Upper lobe of left lung (tissue), 6 donors: ENCODE results near the gene ADNP. TPM values are rescaled to one million over a fixed set of nuclear protein-coding genes. Genes with fewer than 3 reads are reported as not detected.
A peak's percentile ranks its signal among the peaks of the same experiment; 100 is the strongest.

Experiments used
- ATAC-seq, 2 donors: fragments of 200-7000 bp; cut with Tn5 transposase; one replicate each; pipeline ENCODE4 v1.9.1; 2022; ENCODE audit warnings: mild to moderate bottlenecking in 2 of 2, moderate library complexity in 2 of 2; ENCODE audit not compliant: low FRiP score in 2 of 2
- DNase-seq, 2 donors: peaks; one replicate each; pipeline ENCODE4 v3.0.0-alpha.2; 2019 to 2020
- H3K27ac ChIP-seq, 4 donors: fragments of 200-600 bp; sonication (generic); one replicate each; pipeline ENCODE4 v1.5.1; 2016 to 2019
- H3K27me3 ChIP-seq, 4 donors: fragments of 200-600 bp; sonication (generic); one replicate each; pipeline ENCODE4 v1.5.1; 2017 to 2019
- H3K36me3 ChIP-seq, 4 donors: fragments of 200-600 bp; sonication (generic); one replicate each; pipeline ENCODE4 v1.5.1; 2016 to 2019
- H3K4me1 ChIP-seq, 4 donors: fragments of 200-600 bp; sonication (generic); one replicate each; pipeline ENCODE4 v1.5.1; 2018 to 2019
- H3K4me3 ChIP-seq, 4 donors: fragments of 200-600 bp; sonication (generic); one replicate each; pipeline ENCODE4 v1.5.1; 2017 to 2019; ENCODE audit warnings: mild to moderate bottlenecking in 2 of 4, moderate library complexity in 1 of 4
- H3K9me3 ChIP-seq, 4 donors: fragments of 200-600 bp; sonication (generic); one replicate each; pipeline ENCODE4 v1.5.1; 2018 to 2019
- CTCF ChIP-seq, 6 experiments: fragments of 450-650 bp in 4 of 6; fragments of 200-600 bp in 2 of 6; sonication (generic) in 2 of 6; IDR thresholded peaks; one replicate each; pipeline ENCODE4 v1.5.1; 2016 to 2019; ENCODE audit warnings: antibody characterized with exemption in 6 of 6
- EP300 ChIP-seq, 4 donors: sonication (generic); formaldehyde crosslinking; IDR thresholded peaks; one replicate each; pipeline ENCODE4 v1.5.1; 2017; ENCODE audit warnings: antibody characterized with exemption in 4 of 4, control low read depth in 2 of 4
- POLR2A ChIP-seq, 4 donors: fragments of 450-650 bp; IDR thresholded peaks; one replicate each; pipeline ENCODE4 v1.5.1; 2016 to 2017; ENCODE audit warnings: antibody characterized with exemption in 4 of 4, mild to moderate bottlenecking in 2 of 4
- POLR2AphosphoS5 ChIP-seq, 2 donors: sonication (generic); formaldehyde crosslinking; IDR thresholded peaks; one replicate each; pipeline ENCODE4 v1.5.1; 2017; ENCODE audit warnings: antibody characterized with exemption in 2 of 2
- WGBS, 2 donors: methylation state at CpG; one replicate each; pipeline ENCODE4 v1.1.5; 2017 to 2018; 5-methylcytosine and 5-hydroxymethylcytosine counted together
- total RNA-seq, 6 donors: library from RNA; depleted of rRNA in 4 of 6; stranded (reverse); fragments of >200 nt in 4 of 6; gene quantifications; one replicate each; pipeline versions ENCODE4 v1.1.0 to v1.2.1, GENCODE V29; 2016 to 2021
- donor health status: DM: no; HTN: no; CAD: no; lungs with moderate emphysema.
- donor health status: DM: no; HTN: yes; CAD: no; lungs with severe emphysema.

The ADNP gene
- total RNA-seq, 6 donors from 2014 or later, result 27.3 to 72.6 (median 45.0) TPM

GRCh38 chr20:50932691-50933280 is 1.5 kb upstream of the ADNP start:
- ATAC-seq (no peak), DNase-seq (no peak)
- peaks cover 12 to 46% (median 26%) of the 10 kb centered on the region in 4 donors for H3K36me3 ChIP-seq
- peaks cover 20 to 31% (median 26%) of the 10 kb centered on the region in 4 donors for H3K4me1 ChIP-seq
- no peaks in the 10 kb centered on the region for H3K27me3 ChIP-seq
- TF ChIP-seq EP300 (IDR thresholded peaks at IDR 0.05), result no peak
- TF ChIP-seq POLR2AphosphoS5 (IDR thresholded peaks at IDR 0.05), result no peak
- no peak for TF ChIP-seq CTCF (IDR thresholded peaks at IDR 0.05)
- no peak for TF ChIP-seq POLR2A (IDR thresholded peaks at IDR 0.05)
- no peaks in the 10 kb centered on the region for H3K9me3 ChIP-seq
- 56 to 73% methylated on average over 1 of the region's 1 CpG for WGBS, 2 donors
- H3K27ac ChIP-seq, result peak overlapping the region in 1 of 4 donors; percentile 100
- no peak overlapping the region for H3K4me3 ChIP-seq

GRCh38 chr20:50932016-50932485 is 814 bp upstream of the ADNP start:
- 40 to 60% methylated on average over 4 to 6 of the region's 6 CpGs for WGBS, 2 donors
- Histone ChIP-seq H3K27me3 (no peaks in the 10 kb centered on the region), H3K4me1 (peaks cover 22 to 38% (median 29%) of the 10 kb centered on the region in 4 donors), H3K27ac (peak overlapping the region; percentile 97 to 100 (median 99)), H3K4me3 (peak overlapping the region; percentile 49 to 95 (median 87)), H3K9me3 (no peaks in the 10 kb centered on the region), H3K36me3 (peaks cover 12 to 46% (median 24%) of the 10 kb centered on the region in 4 donors)
- TF ChIP-seq POLR2A (IDR thresholded peaks at IDR 0.05), result no peak
- no peak for DNase-seq
- ATAC-seq, result no peak

GRCh38 chr20:50930976-50931305 is 296 bp downstream of the ADNP start:
- Histone ChIP-seq H3K9me3 (no peaks in the 10 kb centered on the region), H3K27ac (peak overlapping the region; percentile 97 to 100 (median 99)), H3K36me3 (peaks cover 12 to 37% (median 18%) of the 10 kb centered on the region in 4 donors), H3K4me1 (peaks cover 33 to 44% (median 37%) of the 10 kb centered on the region in 4 donors), H3K4me3 (peak overlapping the region; percentile 49 to 95 (median 87)), H3K27me3 (no peaks in the 10 kb centered on the region)
- TF ChIP-seq POLR2A (IDR thresholded peaks at IDR 0.05), result no peak
- no peak for TF ChIP-seq EP300 (IDR thresholded peaks at IDR 0.05)
- no peak for TF ChIP-seq POLR2AphosphoS5 (IDR thresholded peaks at IDR 0.05)
- no peak for TF ChIP-seq CTCF (IDR thresholded peaks at IDR 0.05)
- 5% methylated on average over 4 of the region's 45 CpGs; no CpG with 5 or more reads in 1 of the 2 donors for WGBS, 2 donors
- no peak for DNase-seq
- peak; percentile 5 to 70 for ATAC-seq

- TF ChIP-seq POLR2A (IDR thresholded peaks at IDR 0.05) (no peak), POLR2AphosphoS5 (IDR thresholded peaks at IDR 0.05) (no peak), CTCF (IDR thresholded peaks at IDR 0.05) (no peak), EP300 (IDR thresholded peaks at IDR 0.05) (no peak)
- no peaks in the 10 kb centered on the region for H3K9me3 ChIP-seq
- H3K4me1 ChIP-seq, result peaks cover 37 to 50% (median 42%) of the 10 kb centered on the region in 4 donors
- H3K27me3 ChIP-seq, result no peaks in the 10 kb centered on the region
- WGBS, 2 donors, result 0% methylated on average over 13 to 14 of the region's 79 CpGs
- H3K27ac ChIP-seq, result peak overlapping the region; percentile 97 to 100 (median 99)
- H3K36me3 ChIP-seq, result peaks cover 8 to 33% (median 13%) of the 10 kb centered on the region in 4 donors
- DNase-seq (peak in 1 of 2 donors; percentile 93), ATAC-seq (no peak)
- peak overlapping the region; percentile 81 to 95 (median 94) for H3K4me3 ChIP-seq
Measured at GRCh38 chr20:50930139-50930975, 880 bp downstream of the ADNP start.
